Common myeloid progenitor, CD34-positive (primary cell): Measurements from ENCODE around the gene PDE4D.

ENCODE experiments used
- CTCF ChIA-PET: fragments of 350-600 bp; sonication (Branson Sonifier 250); formaldehyde crosslinking; loops from one replicate; lab custom pipeline; 2021; ENCODE audit warnings: antibody characterized with exemption; lab: Charles Lee
- POLR2A ChIA-PET: fragments of 350-600 bp; sonication (Branson Sonifier 250); formaldehyde crosslinking; loops from one replicate; lab custom pipeline; 2021; ENCODE audit warnings: antibody characterized with exemption; lab: Charles Lee
- DNase-seq, 3 donors: peaks; one replicate each; pipeline versions ENCODE4 v3.0.0 to v3.0.0-alpha.2; 2013
- H3K27ac ChIP-seq, 2 experiments: 1 replicate in 1 of 2; 2 replicates in 1 of 2; pipeline ENCODE4 v1.7.0; 2013; ENCODE audit warnings: inconsistent platforms in 2 of 2, low read length in 2 of 2, mild to moderate bottlenecking in 2 of 2, low read depth in 1 of 2, moderate library complexity in 1 of 2; ENCODE audit not compliant: severe bottlenecking in 2 of 2, insufficient read depth in 1 of 2, poor library complexity in 1 of 2
- H3K27me3 ChIP-seq, 5 experiments: replicated peaks in 2 of 5; 1 replicate in 3 of 5; 2 replicates in 2 of 5; pipeline versions ENCODE4 v1.6.1 to v1.7.0; 2013; ENCODE audit warnings: low read length in 4 of 5, mild to moderate bottlenecking in 2 of 5, moderate library complexity in 2 of 5, inconsistent platforms in 1 of 5; ENCODE audit not compliant: insufficient read depth in 5 of 5, control insufficient read depth in 4 of 5
- H3K36me3 ChIP-seq, 4 experiments: 1 replicate in 2 of 4; 2 replicates in 2 of 4; pipeline versions ENCODE4 v1.6.1 to v1.7.0; 2013; ENCODE audit warnings: low read length in 3 of 4, control low read depth in 1 of 4, mild to moderate bottlenecking in 1 of 4; ENCODE audit not compliant: control insufficient read depth in 4 of 4, insufficient read depth in 4 of 4
- H3K4me1 ChIP-seq, 4 experiments: 1 replicate in 3 of 4; 2 replicates in 1 of 4; pipeline versions ENCODE4 v1.6.1 to v1.7.1; 2013; ENCODE audit warnings: low read length in 3 of 4, mild to moderate bottlenecking in 3 of 4, control low read depth in 1 of 4, inconsistent platforms in 1 of 4, moderate library complexity in 1 of 4; ENCODE audit not compliant: control insufficient read depth in 4 of 4, insufficient read depth in 4 of 4; ENCODE audit errors: control extremely low read depth in 1 of 4
- H3K4me3 ChIP-seq, 7 experiments: 1 replicate in 4 of 7; 2 replicates in 3 of 7; pipeline versions ENCODE4 v1.5.1 to v1.7.0; 2013; ENCODE audit warnings: mild to moderate bottlenecking in 7 of 7, low read length in 6 of 7, moderate library complexity in 6 of 7, inconsistent platforms in 2 of 7, low read depth in 2 of 7, control low read depth in 1 of 7; ENCODE audit not compliant: insufficient read depth in 4 of 7, control insufficient read depth in 1 of 7; ENCODE audit errors: extremely low read depth in 1 of 7
- H3K9me3 ChIP-seq, 5 experiments: 1 replicate in 4 of 5; 2 replicates in 1 of 5; pipeline versions ENCODE4 v1.6.1 to v1.7.1; 2013; ENCODE audit warnings: low read length in 4 of 5, mild to moderate bottlenecking in 2 of 5, inconsistent platforms in 1 of 5, low read depth in 1 of 5, moderate library complexity in 1 of 5; ENCODE audit not compliant: control insufficient read depth in 4 of 5, insufficient read depth in 2 of 5; ENCODE audit errors: control extremely low read depth in 1 of 5
- WGBS: methylation state at CpG from one replicate; pipeline ENCODE4 v1.1.5; 2013; ENCODE audit not compliant: insufficient coverage; 5-methylcytosine and 5-hydroxymethylcytosine counted together

The PDE4D gene

DNA sequence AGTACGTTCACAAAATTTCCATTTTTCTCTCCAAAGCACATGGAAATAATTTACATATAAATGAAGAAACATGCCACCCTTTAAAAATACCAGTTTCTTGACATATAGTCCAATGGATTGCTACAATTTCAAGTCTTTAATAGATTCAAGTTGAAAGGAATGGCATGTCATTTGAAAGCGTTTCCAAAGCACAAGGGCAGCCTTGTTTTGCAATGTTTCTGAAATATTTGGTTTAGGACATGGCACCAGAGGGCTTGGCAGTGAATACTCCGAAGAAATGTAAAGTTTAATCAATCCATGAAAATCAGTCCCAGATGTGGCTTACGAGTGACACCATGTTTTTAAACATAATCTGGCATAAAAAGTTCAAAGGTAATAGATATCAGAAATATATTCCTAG lies 333.7 kb downstream of the PDE4D start:
- Histone ChIP-seq H3K9me3 (no peaks in the 10 kb centered on the region), H3K27ac (no peak overlapping the region), H3K36me3 (peaks cover 0 to 8% (median 0%) of the 10 kb centered on the region in 4 experiments), H3K4me3 (no peak overlapping the region), H3K27me3 (no peaks in the 10 kb centered on the region), H3K4me1 (peaks cover 7 to 41% (median 9%) of the 10 kb centered on the region in 4 experiments)
- ChIA-PET POLR2A (no interaction called here), CTCF (no interaction called here)
- DNase-seq = no peak
- 100% methylated on average over 2 of the region's 4 CpGs for WGBS

DNA sequence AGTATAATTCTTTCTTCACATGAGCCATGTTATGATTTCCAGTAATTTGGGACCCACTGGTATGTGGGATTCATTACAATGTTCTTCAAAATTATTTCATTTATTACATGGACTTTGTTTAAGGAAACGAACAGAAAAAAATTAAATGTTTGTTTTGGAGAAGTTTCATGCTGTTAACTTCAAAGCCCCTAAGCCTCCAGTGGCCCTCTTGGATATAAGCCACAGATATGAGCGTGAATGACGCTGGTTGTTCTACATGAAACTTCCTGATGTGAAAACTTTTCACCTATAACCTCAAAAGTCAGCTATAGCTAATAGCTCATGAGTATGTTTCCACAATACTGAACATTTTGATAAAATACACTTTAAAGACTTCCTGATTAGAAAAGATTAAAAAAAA lies 334.2 kb downstream of the PDE4D start:
- H3K4me3 ChIP-seq = no peak overlapping the region
- H3K36me3 ChIP-seq = peaks cover 0 to 6% (median 0%) of the 10 kb centered on the region in 4 experiments
- 90% methylated on average over 2 of the region's 3 CpGs for WGBS
- POLR2A ChIA-PET = no interaction called here
- no peaks in the 10 kb centered on the region for H3K27me3 ChIP-seq
- peaks cover 7 to 41% (median 9%) of the 10 kb centered on the region in 4 experiments for H3K4me1 ChIP-seq
- DNase-seq = no peak
- H3K9me3 ChIP-seq = no peaks in the 10 kb centered on the region
- CTCF ChIA-PET = no interaction called here
- H3K27ac ChIP-seq = no peak overlapping the region

- CTCF ChIA-PET = interaction anchor here (1.2 kb wide), 1 partner anchor 115 kb away, joined by 4 read pairs; no protein-coding TSS in a partner anchor
- peaks cover 0 to 6% (median 0%) of the 10 kb centered on the region in 4 experiments for H3K36me3 ChIP-seq
Observed at GRCh38 chr5:59558501-59558900, 335.0 kb downstream of the PDE4D start.

GRCh38 chr5:59557572-59557971 lies 336.0 kb downstream of the PDE4D start:
- Histone ChIP-seq H3K36me3 (peaks cover 0 to 6% (median 0%) of the 10 kb centered on the region in 4 experiments), H3K9me3 (no peaks in the 10 kb centered on the region), H3K4me3 (no peak overlapping the region), H3K27ac (no peak overlapping the region), H3K27me3 (no peaks in the 10 kb centered on the region), H3K4me1 (peaks cover 3 to 27% (median 4%) of the 10 kb centered on the region in 4 experiments)
- CTCF ChIA-PET = interaction anchor here (1.2 kb wide), 1 partner anchor 116 kb away, joined by 4 read pairs; no protein-coding TSS in a partner anchor
- peak in 2 of 3 donors; percentile 10 to 13 for DNase-seq
- POLR2A ChIA-PET = no interaction called here

More at GRCh38 chr5:59558501-59558900, 335.0 kb downstream of the PDE4D start:
- Histone ChIP-seq H3K4me1 (peaks cover 7 to 36% (median 9%) of the 10 kb centered on the region in 4 experiments), H3K4me3 (no peak overlapping the region), H3K9me3 (no peaks in the 10 kb centered on the region), H3K27ac (no peak overlapping the region), H3K27me3 (no peaks in the 10 kb centered on the region)
- DNase-seq = no peak
- POLR2A ChIA-PET = no interaction called here
- WGBS = no CpG with 5 or more reads among the region's 1 CpG

DNA sequence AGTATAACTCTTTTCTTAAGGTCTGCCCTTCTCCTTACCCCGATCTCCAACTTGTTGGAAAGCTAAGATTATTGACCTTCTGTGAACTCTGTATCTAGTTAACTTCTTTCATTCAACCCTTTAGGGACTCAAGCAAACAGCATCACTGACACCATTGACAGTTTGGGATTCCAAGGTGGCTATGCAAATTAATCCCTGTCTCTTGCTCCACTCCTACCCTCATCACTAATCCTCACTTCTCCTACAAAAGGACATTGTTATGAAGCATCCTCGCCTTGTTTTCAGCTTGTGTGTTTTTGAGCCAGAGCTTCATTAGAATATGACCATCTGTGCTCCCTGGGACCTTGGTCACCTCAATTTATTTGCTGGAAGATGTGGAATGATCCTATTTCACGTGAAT lies 337.9 kb downstream of the PDE4D start:
- Histone ChIP-seq H3K4me3 (no peak overlapping the region), H3K36me3 (peaks cover 0 to 5% (median 0%) of the 10 kb centered on the region in 4 experiments), H3K9me3 (no peaks in the 10 kb centered on the region), H3K27me3 (no peaks in the 10 kb centered on the region), H3K4me1 (peaks cover 0 to 18% (median 1%) of the 10 kb centered on the region in 4 experiments), H3K27ac (no peak overlapping the region)
- ChIA-PET POLR2A (no interaction called here), CTCF (no interaction called here)
- DNase-seq = no peak
- WGBS = 100% methylated on average over 3 of the region's 3 CpGs

DNA sequence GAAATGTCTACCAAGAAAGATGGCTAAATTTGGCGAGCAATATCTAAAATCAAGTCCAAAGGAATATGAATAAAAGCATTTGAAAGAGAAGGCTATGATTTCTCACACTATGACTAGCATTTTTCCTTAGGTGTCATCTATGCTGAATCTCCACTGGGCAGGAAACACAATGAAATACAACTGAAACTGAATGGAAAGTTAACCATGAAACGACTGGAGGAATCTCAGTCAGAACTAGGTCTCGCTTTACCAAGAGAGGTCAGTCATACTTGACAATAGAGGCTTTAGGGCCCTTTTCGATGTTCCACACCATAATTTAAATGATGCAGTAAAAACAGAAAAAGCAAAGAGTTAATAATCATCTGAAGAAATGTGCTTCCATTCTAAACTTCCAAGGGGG lies 339.0 kb downstream of the PDE4D start:
- ChIA-PET CTCF (interaction anchor here (0.6 kb wide), 1 partner anchor 26 kb away, joined by 4 read pairs; no protein-coding TSS in a partner anchor), POLR2A (no interaction called here)
- 86% methylated on average over 1 of the region's 4 CpGs for WGBS
- no peak overlapping the region for H3K4me3 ChIP-seq
- H3K27me3 ChIP-seq = no peaks in the 10 kb centered on the region
- H3K9me3 ChIP-seq = no peaks in the 10 kb centered on the region
- peaks cover 0 to 16% (median 1%) of the 10 kb centered on the region in 4 experiments for H3K4me1 ChIP-seq
- no peak for DNase-seq
- H3K27ac ChIP-seq = no peak overlapping the region
- H3K36me3 ChIP-seq = no peaks in the 10 kb centered on the region

GRCh38 chr5:59553992-59554391 lies 339.5 kb downstream of the PDE4D start:
- Histone ChIP-seq H3K9me3 (no peaks in the 10 kb centered on the region), H3K27ac (no peak overlapping the region), H3K4me3 (no peak overlapping the region), H3K27me3 (no peaks in the 10 kb centered on the region), H3K4me1 (peaks cover 0 to 16% (median 1%) of the 10 kb centered on the region in 4 experiments), H3K36me3 (no peaks in the 10 kb centered on the region)
- POLR2A ChIA-PET = no interaction called here
- DNase-seq = no peak
- CTCF ChIA-PET = interaction anchor here (0.8 kb wide), 1 partner anchor 141 kb away, joined by 4 read pairs; no protein-coding TSS in a partner anchor
